SU-DHL-6 (cell line): ENCODE results near the gene LCOR.

ENCODE experiments used
- H2AFZ ChIP-seq: fragments of 200-600 bp; sonication (generic); 2 replicates; pipeline ENCODE4 v1.6.1; 2014; ENCODE audit warnings: low read depth, mild to moderate bottlenecking, moderate library complexity, mixed read lengths, antibody characterized with exemption, low read length; ENCODE audit not compliant: severe bottlenecking
- H3F3A ChIP-seq: fragments of 200-600 bp; shearing (Covaris generic); 2 replicates; pipeline ENCODE4 v1.6.0; 2016; ENCODE audit warnings: antibody characterized with exemption, mild to moderate bottlenecking; ENCODE audit not compliant: insufficient read depth
- H3K27ac ChIP-seq: fragments of 200-600 bp; sonication (generic); 2 replicates; pipeline ENCODE4 v1.5.1; 2016; ENCODE audit warnings: low read depth, mild to moderate bottlenecking, low read length, moderate library complexity, mixed read lengths
- H3K27me3 ChIP-seq: fragments of 200-600 bp; sonication (generic), shearing (Covaris generic); 2 replicates; pipeline ENCODE4 v1.6.0; 2014; ENCODE audit warnings: mild to moderate bottlenecking, low read length
- H3K36me3 ChIP-seq: fragments of 200-600 bp; sonication (generic); 2 replicates; pipeline ENCODE4 v1.6.1; 2014; ENCODE audit warnings: mild to moderate bottlenecking, low read length, mixed read lengths
- H3K4me2 ChIP-seq: fragments of 300-600, 200-600 bp; shearing (Covaris generic), sonication (generic); 2 replicates; pipeline ENCODE4 v1.6.0; 2014; ENCODE audit warnings: low read length, low read depth, mild to moderate bottlenecking; ENCODE audit not compliant: poor library complexity, severe bottlenecking
- H3K4me3 ChIP-seq: fragments of 200-600 bp; sonication (generic); 2 replicates; pipeline ENCODE4 v1.5.1; 2014; ENCODE audit warnings: antibody characterized with exemption, low read length, mild to moderate bottlenecking, mixed read lengths; ENCODE audit not compliant: insufficient read depth, poor library complexity, severe bottlenecking
- H3K79me2 ChIP-seq: fragments of 200-600 bp; sonication (generic); 2 replicates; pipeline ENCODE4 v1.6.1; 2014; ENCODE audit warnings: mild to moderate bottlenecking, low read length, moderate library complexity; ENCODE audit not compliant: insufficient read depth
- H3K9ac ChIP-seq: fragments of 200-600 bp; sonication (generic); 2 replicates; pipeline ENCODE4 v1.7.0; 2014; ENCODE audit warnings: mild to moderate bottlenecking, low read length
- H3K9me2 ChIP-seq: fragments of 200-600 bp; sonication (generic); replicated peaks from 2 replicates; pipeline ENCODE4 v1.6.1; 2014; ENCODE audit warnings: low read length; ENCODE audit not compliant: insufficient read depth
- H3K9me3 ChIP-seq: fragments of 200-600 bp; sonication (generic); 2 replicates; pipeline ENCODE4 v1.6.1; 2014; ENCODE audit warnings: low read length, mixed read lengths; ENCODE audit not compliant: insufficient read depth
- H4K20me1 ChIP-seq: fragments of 200-600 bp; sonication (generic); 2 replicates; pipeline ENCODE4 v1.6.1; 2014; ENCODE audit warnings: low read depth, mild to moderate bottlenecking, antibody characterized with exemption, low read length, moderate library complexity, mixed read lengths
- CTCF ChIP-seq: fragments of 200-600 bp; sonication (generic); IDR thresholded peaks from one replicate; pipeline ENCODE4 v1.5.1; 2017; ENCODE audit warnings: antibody characterized with exemption, mild to moderate bottlenecking, low read length, moderate library complexity; ENCODE audit not compliant: insufficient read depth, poor library complexity, severe bottlenecking
- EZH2phosphoT487 ChIP-seq: fragments of 200-600 bp; sonication (generic), shearing (Covaris generic); conservative IDR thresholded peaks from 2 replicates; pipeline ENCODE4 v1.6.1; 2018; ENCODE audit warnings: mild to moderate bottlenecking, antibody characterized with exemption, low read length, moderate library complexity, mixed read lengths

Gene LCOR

DNA sequence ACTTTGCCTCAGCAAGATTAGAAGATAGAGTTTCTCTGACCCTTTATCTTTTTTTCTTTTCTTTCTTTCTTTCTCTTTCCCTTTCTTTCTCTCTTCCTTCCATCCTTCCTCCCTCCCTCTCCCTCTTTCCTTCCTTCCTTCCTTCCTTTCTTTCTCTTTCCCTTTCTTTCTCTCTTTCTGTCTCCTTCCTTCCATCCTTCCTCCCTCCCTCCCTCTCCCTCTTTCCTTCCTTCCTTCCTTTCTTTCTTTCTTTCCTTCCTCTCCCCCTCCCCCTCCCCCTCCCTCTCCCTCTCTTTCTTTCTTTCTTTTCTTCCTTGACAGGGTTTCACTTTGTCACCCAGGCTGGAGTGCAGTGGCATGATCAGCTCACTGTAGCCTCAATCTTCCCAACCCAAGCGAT is 40.2 kb upstream of the LCOR start:
- Histone ChIP-seq H3K4me2 (no peak overlapping the region), H4K20me1 (no peaks in the 10 kb centered on the region), H3K9me2 (no peaks in the 10 kb centered on the region), H3K9ac (no peak overlapping the region), H3F3A (peaks cover 8% of the 10 kb centered on the region; the same call in 1 of the 2 replicates), H3K79me2 (no peaks in the 10 kb centered on the region), H3K4me3 (no peak overlapping the region), H3K9me3 (no peaks in the 10 kb centered on the region), H3K27me3 (no peaks in the 10 kb centered on the region), H3K27ac (no peak overlapping the region), H2AFZ (no peak overlapping the region), H3K36me3 (no peaks in the 10 kb centered on the region)
- no peak for TF ChIP-seq CTCF
- TF ChIP-seq EZH2phosphoT487: no peak

GRCh38 chr10:96794836-96795733 is 37.0 kb upstream of the LCOR start:
- Histone ChIP-seq H4K20me1 (no peaks in the 10 kb centered on the region), H3K9me2 (no peaks in the 10 kb centered on the region), H2AFZ (no peak overlapping the region), H3K36me3 (no peaks in the 10 kb centered on the region), H3F3A (no peaks in the 10 kb centered on the region), H3K4me2 (no peak overlapping the region), H3K9me3 (no peaks in the 10 kb centered on the region), H3K9ac (no peak overlapping the region), H3K4me3 (no peak overlapping the region), H3K27me3 (no peaks in the 10 kb centered on the region), H3K79me2 (no peaks in the 10 kb centered on the region), H3K27ac (no peak overlapping the region)
- TF ChIP-seq EZH2phosphoT487: no peak
- TF ChIP-seq CTCF: no peak

DNA sequence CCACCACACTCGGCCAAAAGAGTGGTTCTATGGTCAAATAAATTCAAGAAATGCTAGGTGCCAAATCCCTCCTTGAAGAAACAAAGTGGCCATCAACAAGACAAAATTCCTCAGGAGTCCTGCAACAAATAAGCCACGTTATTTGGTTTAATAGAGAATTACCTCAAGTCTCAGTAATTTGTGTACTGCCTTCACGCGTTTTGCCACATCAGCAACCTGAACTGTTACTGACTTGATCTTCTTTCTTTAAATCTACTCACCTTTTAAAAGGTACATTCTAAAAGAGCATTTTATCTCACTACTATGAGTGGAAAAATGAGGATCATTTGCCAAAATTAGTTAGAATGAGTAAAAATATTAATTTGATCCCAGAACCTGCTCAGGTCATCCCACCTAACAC is 34.6 kb upstream of the LCOR start:
- no peaks in the 10 kb centered on the region for H3K27me3 ChIP-seq
- H3K27ac ChIP-seq: no peak overlapping the region
- H3K4me2 ChIP-seq: no peak overlapping the region
- H3F3A ChIP-seq: no peaks in the 10 kb centered on the region
- no peak overlapping the region for H3K9ac ChIP-seq
- H3K79me2 ChIP-seq: no peaks in the 10 kb centered on the region
- no peaks in the 10 kb centered on the region for H3K36me3 ChIP-seq
- H3K9me3 ChIP-seq: no peaks in the 10 kb centered on the region
- H4K20me1 ChIP-seq: no peaks in the 10 kb centered on the region
- no peak for TF ChIP-seq CTCF
- TF ChIP-seq EZH2phosphoT487: no peak
- H2AFZ ChIP-seq: no peak overlapping the region
- no peaks in the 10 kb centered on the region for H3K9me2 ChIP-seq
- no peak overlapping the region for H3K4me3 ChIP-seq
